Hepatic stellate cell (primary cell): ENCODE measurements around the gene SGCA.
A peak's percentile ranks its signal among the peaks of the same experiment; 100 is the strongest.

Source experiments
- DNase-seq: peaks from one replicate; pipeline ENCODE4 v3.0.0; 2011; ENCODE audit warnings: low spot score

SGCA gene

DNA sequence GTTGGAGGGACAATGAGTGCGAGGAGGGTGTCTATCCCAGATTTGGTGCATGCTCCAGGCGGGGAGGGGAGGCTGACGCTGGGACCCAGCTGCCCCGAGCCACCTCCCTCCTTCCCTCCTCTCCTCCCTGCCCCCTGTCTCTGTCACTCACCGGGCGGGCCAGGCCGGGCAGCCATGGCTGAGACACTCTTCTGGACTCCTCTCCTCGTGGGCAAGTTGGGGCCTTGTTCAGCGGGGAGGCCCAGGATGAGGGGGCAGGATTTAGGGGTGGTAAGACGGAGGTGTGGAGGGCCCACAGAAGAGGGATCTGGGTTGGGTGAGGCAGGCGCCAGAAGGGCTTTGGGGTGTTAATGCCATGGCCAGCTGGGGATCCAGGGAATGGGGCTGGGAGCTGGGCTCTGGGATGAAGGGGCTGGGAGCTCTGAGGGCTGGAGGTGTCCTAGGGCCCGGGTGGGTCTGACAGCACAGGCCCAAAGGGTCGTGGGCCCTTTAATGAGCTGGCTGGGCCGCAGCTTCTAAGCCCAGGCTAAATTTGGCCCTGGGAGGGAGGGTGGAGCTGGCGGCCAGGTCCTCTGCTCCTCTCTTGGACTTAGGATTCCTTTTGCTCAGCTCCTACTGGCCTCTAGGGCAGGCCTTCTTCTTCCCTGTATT lies at the start of gene SGCA:
Gene SGCA, plus strand, starts transcription at position 139 of the 651 bp plus-strand sequence. Its CDS starts 36 bp downstream, at position 175.
- no peak for DNase-seq

DNA sequence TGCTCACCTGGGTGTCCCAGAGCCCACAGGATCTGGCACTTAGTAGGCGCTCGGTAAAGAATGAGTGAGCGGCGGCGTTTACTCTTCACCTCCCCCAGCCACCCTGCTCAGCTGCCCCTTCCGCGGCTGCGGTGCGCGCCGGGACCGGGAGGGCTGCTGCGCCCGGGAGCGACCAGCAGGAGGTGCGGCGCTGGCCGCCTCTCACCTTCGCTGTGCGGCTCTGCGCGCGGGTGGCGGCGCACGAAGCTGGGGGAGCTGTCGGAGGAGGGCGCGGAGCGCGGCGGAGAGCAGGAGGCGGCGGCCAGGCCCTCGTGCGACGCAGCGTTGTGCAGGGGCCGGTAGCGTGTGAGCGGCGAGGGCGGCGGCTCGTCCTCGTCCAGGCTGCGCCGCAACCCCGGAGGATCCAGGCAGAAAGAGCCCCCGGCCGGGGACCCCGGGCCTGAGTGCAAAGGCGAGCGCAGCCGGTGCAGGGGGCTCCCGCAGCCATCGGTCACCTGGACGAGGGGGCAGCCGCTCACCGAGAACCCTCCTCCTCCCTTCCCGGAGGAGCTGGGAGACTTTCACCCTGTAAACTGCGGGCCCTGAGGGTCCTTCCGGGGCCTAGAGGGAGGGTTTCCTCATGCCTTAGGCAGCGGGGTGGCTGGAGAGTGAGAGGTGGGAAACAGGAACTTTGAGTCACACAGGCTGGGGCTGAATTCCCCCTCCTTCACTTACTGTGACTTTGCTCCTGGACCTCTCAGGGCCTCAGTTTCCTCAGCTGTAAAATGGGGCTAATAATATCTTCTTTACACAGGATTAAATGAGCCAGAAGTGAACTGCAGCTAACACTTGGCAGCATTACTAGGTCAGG lies 48.4 kb upstream of the SGCA start:
- DNase-seq = no peak

DNA sequence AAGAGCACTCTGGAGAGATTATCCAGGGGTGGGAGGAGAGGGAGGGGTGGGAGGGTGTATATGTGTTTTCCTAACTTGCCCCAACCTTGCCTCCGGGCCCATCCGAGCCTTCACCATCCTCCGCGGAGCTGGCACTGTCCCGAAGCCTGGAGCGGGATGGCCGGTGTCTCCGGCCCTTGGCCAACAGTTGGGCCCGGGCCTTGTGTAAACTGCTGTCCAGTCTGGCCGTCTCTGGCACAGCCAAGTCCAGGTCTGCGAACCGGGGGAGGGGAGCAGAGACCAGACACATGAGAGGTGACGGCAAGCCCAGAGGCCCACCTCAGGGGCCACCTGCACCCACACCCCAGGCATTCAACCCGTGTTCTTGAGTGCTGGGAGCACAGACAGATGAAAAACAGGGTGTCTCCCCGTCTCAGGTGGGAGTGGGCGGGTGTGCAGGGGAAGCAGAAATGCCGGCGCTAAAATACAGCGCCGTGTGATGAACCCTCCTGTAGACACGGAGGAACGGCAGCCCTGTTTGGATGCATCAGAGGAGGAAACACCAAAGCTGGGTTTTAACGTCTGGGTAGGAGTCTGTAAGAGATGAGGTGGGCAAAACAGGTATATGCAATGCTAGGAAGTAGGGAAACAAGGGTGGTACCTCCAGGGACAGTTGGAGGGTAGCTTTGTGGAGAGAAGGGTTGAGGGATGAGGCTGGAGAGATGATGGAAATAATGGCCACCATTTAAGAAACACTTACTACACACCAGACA lies 47.6 kb upstream of the SGCA start:
- no peak for DNase-seq

DNA sequence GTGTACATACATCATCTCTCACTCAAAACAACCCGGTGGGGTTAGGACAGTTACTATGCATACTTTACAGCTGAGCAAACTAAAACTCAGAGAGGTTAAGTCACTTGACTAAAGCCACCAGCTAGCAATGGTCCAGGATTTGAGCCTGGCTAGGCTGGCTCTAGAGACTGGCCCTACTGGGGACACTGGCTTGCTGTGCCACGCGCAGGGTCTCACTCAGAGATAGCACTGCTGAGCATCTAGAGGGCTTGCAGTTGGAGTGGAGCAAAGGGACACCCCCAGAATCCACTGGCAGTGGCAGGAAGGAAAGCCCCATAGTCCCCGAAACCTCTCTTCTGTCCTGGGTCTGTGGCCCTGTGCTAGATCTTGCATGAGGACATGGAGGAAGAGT lies 47.0 kb upstream of the SGCA start:
- DNase-seq = no peak

DNA sequence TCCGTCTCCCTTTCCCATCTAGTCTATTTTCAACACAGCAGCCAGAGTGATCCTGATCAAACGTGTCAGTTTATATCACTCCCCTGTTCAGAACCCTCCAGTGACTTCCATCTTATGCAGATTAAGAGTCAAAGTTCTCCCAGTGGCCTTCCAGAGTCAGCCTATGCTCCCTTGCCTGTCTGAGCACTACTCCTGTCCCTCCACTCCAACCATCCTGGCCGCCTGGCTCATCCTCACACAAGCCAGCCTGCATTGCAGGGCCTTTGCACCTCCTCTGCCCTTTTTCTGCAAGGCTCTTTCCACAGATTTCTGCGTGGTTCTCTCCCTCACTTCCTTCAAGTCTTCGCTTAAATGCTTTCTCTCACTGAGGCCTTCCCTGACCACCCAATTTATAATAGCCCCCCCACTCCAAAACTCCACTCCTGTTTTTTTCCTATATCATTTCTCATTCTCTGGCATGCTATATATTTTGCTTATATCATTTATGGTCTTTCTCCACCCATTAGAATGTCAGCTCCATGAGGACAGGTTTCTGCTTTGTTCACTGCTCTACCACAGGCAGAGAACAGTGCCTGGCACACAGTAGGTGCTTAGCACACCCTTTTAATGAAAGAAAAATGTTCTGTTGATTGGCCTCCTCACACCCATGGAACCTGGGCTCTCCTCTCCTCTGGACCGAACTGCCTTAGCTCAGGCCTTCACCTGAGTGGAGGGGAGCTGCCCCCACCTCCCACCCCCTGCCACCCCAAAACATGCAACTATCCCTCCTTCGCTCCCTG lies 45.1 kb upstream of the SGCA start:
- DNase-seq = no peak

DNA sequence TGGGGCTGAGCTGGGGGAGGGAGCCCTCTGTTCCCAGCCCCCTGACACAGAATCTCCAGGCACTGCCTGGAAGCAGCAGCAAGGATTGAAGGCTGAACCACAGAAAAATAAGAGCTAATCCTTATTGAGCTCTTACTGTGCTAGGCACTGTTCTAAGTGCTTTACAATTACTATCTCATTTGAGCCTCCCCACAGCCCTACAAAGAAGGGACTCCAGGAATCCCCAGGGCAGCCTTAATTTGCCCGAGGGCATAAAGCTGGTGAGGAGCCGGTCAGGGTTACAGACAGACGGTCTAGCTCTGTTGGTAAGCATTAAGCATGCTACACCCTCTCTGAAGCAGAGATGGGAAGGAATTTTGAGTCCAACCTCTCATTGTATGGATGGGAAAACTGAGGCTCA lies 42.9 kb upstream of the SGCA start:
- DNase-seq = no peak

DNA sequence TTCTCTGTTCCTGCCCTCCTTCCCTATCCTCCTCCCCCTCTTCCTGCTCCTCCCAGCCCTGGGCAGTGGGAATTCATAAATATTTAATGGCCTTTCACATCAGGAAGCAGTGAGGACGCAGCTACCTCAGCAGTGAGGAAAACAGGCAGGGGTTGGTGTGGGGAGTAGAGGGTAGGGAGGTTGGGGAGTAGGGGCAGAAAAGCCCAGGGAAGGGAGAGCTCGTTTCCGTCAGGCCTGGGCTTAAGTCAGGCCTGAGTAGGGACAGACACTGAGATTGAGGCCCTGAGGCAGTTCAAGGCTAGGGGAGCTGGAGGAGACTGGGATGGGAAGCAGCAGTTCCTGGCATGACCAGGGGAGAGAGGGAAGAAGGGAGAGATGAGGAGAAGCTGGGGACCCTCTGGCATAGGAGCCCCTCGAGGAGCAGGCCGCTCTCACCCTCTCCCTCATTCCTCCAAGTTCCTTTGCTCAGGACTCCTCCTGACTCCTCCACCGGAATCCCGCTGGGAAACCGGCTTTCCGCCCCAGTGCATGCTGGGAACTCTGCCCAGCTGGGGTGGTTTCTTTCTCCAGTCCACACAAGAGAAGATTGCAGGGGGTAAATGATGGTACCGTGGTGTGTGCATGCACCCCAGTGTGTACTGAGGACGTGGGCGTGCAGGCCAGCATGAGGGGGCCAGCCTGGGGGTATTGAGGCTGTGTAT lies 42.0 kb upstream of the SGCA start:
- DNase-seq = no peak

DNA sequence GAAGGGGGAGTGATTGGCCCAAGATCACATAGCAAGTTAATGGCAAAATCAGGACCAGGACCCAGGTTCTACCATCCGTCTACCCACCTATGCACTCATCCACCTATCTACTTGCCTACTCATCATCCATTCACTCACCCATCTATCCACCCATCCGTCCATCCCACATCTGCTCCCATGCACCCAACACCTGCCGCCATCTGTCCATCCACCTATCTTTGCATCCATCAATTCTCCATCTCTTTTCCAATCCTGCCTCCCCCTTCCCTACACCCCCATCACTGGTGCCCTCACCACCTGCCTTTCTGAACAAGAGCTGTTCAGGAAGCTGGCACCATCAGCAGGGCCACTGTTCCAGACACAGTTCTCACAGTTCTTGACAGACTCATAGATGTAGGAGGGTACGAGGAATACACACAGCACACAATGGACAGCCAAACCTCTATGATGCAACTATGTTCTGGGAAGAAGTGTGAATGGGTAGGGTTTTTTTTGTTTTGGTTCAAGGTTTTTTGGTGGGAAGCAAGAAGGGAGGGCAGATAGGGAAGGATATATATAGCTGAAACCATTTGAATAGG lies 40.3 kb upstream of the SGCA start:
- no peak for DNase-seq

DNA sequence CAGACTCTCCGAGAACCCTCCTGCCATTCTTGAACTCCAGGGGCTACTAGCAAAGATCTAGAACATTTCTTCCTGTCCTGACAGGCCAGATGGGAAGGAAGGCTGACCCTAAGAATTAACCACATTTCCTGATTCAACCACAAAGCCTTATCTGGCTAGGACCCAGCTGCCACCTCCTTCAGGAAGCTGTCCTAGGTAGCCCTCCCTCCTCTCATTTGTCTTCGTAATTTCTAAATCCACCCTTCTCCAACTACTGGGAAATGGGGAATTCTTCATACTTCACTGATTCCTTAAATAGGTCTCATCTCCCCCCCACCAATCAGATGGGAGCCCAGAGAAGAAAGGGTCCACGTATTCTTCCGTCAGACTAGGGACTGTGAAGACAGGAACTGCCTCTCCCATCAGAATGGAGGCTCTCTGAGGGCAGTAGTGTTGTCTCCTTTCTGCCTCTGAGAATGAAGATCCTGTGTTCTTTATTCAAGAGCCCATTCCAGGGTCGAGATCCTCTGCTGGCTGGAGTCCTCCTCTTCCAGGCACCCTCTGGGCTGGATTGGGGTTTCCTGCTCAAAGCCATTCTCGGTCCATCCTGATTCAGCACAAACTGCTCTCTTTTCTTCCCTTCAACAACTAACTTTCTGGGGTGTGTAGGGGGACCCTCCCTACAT lies 38.0 kb upstream of the SGCA start:
- no peak for DNase-seq

DNA sequence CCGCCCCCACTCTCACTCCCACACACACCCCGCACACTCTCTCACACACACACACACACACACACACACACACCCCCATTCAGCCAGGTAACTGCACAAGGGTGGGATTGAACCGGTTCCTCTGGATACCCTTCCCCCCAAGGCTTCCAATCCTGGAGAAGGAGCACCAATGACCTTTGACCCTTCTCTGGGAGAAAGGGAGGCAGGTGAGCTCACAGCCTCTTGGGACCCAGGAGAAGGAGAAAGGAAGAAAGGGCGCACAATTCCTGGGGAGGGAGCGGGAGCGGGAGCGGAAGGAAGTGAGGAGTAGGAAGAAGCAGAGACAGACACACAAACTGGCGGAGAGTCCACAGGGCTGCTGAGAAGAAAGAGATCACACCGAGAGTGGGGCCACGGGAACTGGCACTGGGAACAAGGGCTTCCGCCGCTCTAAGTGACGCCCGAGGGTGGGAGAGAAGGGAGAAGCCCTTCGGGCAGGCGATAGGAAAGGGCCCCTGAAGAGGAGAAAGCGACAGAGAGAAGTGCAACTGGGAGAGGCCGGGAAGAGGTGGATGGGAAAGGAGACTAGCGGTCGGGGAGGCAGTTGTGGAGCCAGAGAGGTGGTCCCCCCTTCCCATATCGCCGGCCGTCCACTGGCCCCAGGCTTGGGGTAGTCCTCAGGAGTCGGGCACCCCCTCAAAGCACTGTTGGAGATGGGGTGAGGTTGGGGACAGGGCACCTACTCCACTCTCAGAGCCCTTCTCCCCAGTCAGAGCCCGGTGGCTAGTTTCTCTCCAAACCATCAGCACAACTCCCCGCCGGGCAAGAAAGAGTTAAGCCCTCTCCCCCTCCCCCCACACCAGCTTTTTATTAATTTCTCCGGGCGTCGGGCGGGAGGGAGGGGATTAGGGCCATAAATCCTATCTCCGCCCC lies 37.1 kb upstream of the SGCA start:
- DNase-seq = peak; percentile 66

DNA sequence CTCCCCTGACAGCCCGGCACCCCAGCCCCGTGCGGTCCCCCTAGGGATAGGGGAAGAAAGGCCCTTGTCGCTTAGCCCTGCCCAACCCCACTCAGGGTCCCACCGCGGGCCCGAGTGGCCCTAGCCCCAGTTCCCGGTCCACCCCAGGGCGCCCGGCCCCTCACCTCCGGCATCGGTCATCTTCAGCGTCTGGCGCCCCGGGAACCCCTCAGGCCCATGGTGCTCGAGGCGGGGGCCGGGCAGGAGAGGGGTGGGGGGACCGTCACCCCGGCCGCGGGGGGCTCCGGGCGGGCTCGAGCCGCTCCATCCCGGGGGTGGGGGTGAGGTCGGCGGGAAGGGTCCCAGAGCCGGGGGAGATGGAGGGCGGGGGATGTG lies 36.5 kb upstream of the SGCA start:
- DNase-seq = no peak

DNA sequence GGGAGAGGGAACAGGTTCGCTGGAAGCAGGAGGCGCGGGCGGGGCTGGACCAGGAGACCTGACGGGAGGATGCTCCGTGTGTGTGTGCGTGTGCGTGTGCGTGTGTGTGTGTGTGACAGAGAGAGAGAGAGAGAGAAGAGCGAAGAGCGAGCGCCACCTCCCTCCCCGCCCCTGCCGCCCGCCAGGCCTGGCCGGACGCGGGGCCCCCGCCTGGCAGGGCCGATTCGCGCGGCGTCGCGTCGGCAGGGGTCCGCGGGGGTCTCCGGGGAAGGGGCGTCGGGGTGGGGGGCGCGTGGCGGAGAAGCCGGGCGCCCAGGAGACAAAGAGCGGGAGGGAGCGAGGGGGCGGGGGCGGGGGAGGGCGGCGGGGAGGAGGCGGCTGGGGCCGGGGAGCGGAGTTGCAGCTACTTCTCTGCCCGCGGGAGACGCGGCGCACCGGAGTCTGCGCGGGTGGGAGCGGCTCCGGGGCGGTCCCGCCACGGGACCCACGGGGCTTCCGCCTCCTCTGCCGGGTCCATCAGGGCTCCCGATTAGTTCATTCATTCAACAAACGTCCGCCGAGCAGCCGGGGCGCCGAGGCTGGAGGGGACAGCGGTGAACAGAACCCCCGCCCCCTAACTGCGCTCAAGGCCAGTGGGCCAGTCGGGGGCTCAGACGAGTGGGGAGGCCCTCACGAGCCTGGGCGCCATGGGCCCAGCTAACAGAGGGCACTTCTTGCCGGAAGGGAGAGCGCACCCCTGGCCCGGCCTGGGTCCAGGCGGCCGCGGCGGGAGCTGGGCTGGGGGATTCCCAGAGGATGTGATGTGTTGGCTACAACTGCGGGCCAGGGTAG lies 35.9 kb upstream of the SGCA start, which contains the start of gene SAMD14:
Gene SAMD14, minus strand, starts transcription at position 433 of the 831 bp plus-strand sequence. CDS start 5,201 bp downstream, outside the sequence.
- peak; percentile 86 for DNase-seq

DNA sequence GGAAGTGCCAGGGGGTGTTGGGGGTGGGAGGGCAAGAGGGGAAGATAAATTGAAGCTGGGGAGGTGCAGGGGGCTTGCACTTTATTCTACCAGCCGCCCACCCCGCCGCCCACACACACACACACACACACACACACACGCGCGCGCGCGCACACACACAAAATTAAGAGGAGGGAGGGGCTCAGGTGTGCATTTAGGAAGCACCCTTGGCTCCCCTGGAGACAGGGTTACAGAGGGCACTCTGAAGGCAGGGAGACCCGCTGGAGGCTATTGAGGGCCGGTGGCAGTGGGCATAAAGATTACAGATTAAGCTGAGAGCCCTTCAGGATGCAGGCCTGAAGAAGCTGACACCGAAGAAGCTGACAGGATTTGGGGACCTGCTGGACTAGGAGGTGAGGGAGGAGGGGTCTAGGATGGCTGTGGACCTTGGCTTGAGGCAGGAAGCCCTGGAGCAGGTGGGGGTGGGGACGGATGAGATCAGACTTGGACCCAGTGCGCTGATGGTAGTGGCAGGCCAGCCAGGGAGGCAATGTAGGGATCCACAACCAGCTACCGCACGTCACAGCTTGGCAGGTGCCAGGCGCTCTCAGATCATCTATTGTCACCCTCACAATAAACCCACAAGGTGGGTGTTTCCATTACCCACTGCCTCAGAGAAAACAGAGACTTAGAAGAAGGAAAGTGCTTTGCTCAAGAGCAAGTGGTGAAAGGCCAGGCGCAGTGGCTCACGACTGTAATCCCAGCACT lies 35.1 kb upstream of the SGCA start:
- DNase-seq = no peak

DNA sequence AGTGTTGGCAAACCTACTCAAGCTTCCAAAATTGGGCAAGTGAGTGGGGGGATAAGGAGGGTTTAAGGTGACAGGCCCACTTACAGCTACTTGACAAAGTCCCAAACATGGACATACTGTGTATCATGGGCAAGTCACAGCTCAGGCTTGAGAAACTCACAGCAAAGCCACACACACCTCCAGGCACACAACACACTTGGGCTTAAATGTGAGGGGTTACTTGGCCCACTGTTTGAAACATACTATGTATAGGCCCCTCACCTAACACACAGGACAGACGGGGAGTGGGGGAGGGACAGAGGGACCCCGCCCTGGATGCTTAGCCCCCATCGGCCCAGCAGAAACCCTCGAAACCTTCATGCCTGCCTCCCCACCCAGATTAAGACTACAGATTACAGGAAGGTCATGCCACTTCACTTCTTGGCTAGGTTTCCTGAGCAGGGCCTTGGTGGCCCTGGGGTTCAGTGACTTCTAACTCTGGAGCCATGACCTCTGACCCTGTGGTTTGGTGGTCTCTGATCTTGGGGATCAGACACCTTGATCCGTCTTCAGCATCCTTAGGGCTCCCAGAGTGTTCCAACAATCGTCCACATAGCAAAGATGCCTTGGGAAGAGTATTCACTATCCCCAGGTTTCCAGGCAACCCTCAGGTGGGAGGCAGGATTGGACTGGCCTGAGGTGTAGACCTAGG lies 33.6 kb upstream of the SGCA start:
- no peak for DNase-seq

DNA sequence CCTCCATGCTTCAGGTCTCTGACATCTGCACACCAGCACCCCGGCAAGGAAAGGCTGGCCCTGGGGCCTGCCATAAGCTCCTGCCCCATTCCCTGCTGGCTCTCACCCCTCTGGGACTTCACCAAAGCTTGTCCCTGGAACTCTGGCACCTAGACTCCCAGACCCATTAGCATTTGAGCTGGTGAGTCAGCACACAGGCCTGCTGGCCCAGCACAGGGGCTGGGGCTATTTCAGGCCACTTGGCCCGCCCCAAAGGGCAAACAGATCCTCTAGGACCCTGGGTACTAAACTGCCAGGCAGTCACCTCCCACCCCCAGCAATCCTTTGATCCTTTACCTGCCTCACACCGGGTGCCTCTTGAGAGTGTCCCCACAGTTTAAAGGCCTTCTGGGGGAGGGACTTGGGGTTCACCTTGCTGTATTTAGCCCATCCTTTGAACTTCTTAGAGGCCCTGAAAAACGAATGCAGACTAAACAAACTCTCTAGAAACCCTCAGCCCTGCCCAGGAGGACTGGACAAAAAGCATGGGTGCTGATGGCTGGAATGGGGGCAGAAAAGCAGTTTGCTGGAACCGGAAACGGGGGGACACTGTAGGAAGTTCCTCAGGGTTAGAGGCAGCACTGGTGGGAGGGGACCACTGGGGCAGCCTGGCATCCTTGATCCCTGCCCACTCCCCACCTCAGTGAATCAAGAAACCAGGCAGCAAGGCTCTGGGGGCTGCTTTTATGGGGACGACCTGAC lies 32.6 kb upstream of the SGCA start:
- peak; percentile 92 for DNase-seq

DNA sequence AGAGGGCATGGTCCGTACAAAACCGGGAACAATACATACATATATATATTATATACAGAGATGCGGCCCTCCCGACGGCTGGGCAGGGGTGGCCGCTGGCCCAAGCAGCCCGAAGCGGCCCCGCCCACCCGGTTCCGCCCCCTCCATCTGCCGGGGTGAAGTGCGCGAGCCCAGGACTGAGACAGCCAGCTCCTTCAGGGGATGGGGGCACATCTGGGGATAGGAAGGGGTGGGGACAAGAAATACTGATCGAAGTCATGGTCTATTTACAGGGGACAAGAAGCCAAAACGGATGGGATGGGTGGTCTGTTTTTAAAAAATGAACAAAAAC lies 32.1 kb upstream of the SGCA start:
- no peak for DNase-seq
